ENCODE results near the gene SHH.

DNA sequence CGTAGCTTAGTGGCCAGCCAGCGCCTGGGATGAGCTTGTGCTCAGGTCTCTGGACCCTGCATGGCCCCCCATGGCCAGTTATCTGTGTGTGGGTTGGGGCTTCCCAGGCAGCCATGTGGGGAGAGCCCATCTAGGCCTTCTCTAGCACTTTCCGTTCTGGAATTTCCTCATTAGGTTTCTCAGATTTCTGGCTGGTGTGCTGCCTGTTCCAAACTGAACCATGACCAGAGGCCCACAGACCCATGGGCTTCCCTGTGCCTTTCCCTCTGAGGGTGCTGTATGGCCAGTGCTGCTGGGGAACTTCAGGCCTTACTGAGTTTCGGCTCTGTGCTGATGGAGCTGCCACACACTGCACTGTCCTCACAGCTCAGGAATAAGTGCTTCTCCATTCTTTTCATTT lies 50.2 kb downstream of the SHH start:
- TF ChIP-seq CTCF (conservative IDR thresholded peaks at IDR 0.05; ENCODE audit: low read depth, low read length) = no peak
- TF ChIP-seq USF2 (IDR thresholded peaks at IDR 0.05; ENCODE audit: low read depth, low read length) = no peak
- no peak for TF ChIP-seq CEBPB (IDR thresholded peaks at IDR 0.05; ENCODE audit: low read depth, low read length)
- TF ChIP-seq BHLHE40 (IDR thresholded peaks at IDR 0.05; ENCODE audit: low read depth, low read length) = no peak
- TF ChIP-seq RCOR1 (IDR thresholded peaks at IDR 0.05; ENCODE audit: insufficient replicate concordance, low read length) = no peak
- no peak for TF ChIP-seq MXI1 (IDR thresholded peaks at IDR 0.05; ENCODE audit: borderline replicate concordance, low read depth, low read length)
- no peak for TF ChIP-seq RAD21 (IDR thresholded peaks at IDR 0.05; ENCODE audit: low read length)
